CD4-positive, alpha-beta memory T cell (primary cell): ENCODE data around the gene CACNA1S. TPM values are rescaled to one million over a fixed set of nuclear protein-coding genes. Genes with fewer than 3 reads are reported as not detected.
A peak's percentile ranks its signal among the peaks of the same experiment; 100 is the strongest.

Source experiments
- CTCF ChIA-PET: fragments of 350-600 bp; sonication (Branson Sonifier 250); formaldehyde crosslinking; loops from one replicate; lab custom pipeline; 2021; ENCODE audit warnings: inconsistent platforms; ENCODE audit not compliant: partially characterized antibody; lab: Charles Lee
- POLR2A ChIA-PET: fragments of 350-600 bp; sonication (Branson Sonifier 250); formaldehyde crosslinking; loops from one replicate; lab custom pipeline; 2021; ENCODE audit not compliant: partially characterized antibody; lab: Charles Lee
- DNase-seq, 5 donors: peaks; one replicate each; pipeline versions ENCODE4 v3.0.0 to v3.0.0-alpha.2; 2020 to 2022; ENCODE audit warnings: mixed read lengths in 1 of 5
- H3K27ac ChIP-seq: one replicate; pipeline ENCODE4 v1.7.0; 2013; ENCODE audit warnings: low read depth, low read length
- H3K27me3 ChIP-seq: 2 replicates; pipeline ENCODE4 v1.7.0; 2013; ENCODE audit warnings: mild to moderate bottlenecking, low read length, moderate library complexity; ENCODE audit not compliant: insufficient read depth
- H3K36me3 ChIP-seq: 2 replicates; pipeline ENCODE4 v1.7.0; 2013; ENCODE audit warnings: mild to moderate bottlenecking, low read length, moderate library complexity; ENCODE audit not compliant: insufficient read depth
- H3K4me1 ChIP-seq: 2 replicates; pipeline ENCODE4 v1.7.0; 2013; ENCODE audit warnings: mild to moderate bottlenecking, low read length, moderate library complexity; ENCODE audit not compliant: insufficient read depth
- H3K4me3 ChIP-seq, 2 donors: one replicate each; pipeline ENCODE4 v1.7.0; 2013; ENCODE audit warnings: low read length in 2 of 2, mild to moderate bottlenecking in 1 of 2
- H3K9me3 ChIP-seq, 2 donors: one replicate each; pipeline ENCODE4 v1.7.0; 2013; ENCODE audit warnings: low read length in 2 of 2, control low read depth in 1 of 2; ENCODE audit not compliant: control insufficient read depth in 1 of 2
- H3K27ac Mint-ChIP-seq, 7 donors: one replicate each; pipeline ENCODE4 v1.8.0; 2020 to 2021; ENCODE audit warnings: mixed read lengths in 7 of 7, mild to moderate bottlenecking in 6 of 7, inconsistent platforms in 3 of 7, moderate library complexity in 3 of 7
- H3K27me3 Mint-ChIP-seq, 2 donors: one replicate each; pipeline ENCODE4 v1.8.0; 2020 to 2021; ENCODE audit warnings: mixed read lengths in 2 of 2
- H3K36me3 Mint-ChIP-seq, 2 donors: one replicate each; pipeline ENCODE4 v1.8.0; 2020 to 2021; ENCODE audit warnings: mixed read lengths in 2 of 2, inconsistent platforms in 1 of 2, mild to moderate bottlenecking in 1 of 2
- H3K4me1 Mint-ChIP-seq, 4 donors: one replicate each; pipeline ENCODE4 v1.8.0; 2020 to 2021; ENCODE audit warnings: mixed read lengths in 4 of 4, mild to moderate bottlenecking in 1 of 4
- H3K4me3 Mint-ChIP-seq, 8 donors: one replicate each; pipeline ENCODE4 v1.8.0; 2020 to 2021; ENCODE audit warnings: mixed read lengths in 8 of 8, mild to moderate bottlenecking in 7 of 8, moderate library complexity in 6 of 8, inconsistent platforms in 3 of 8
- H3K9me3 Mint-ChIP-seq, 8 donors: one replicate each; pipeline ENCODE4 v1.8.0; 2020 to 2021; ENCODE audit warnings: mixed read lengths in 8 of 8, mild to moderate bottlenecking in 5 of 8, inconsistent platforms in 3 of 8, moderate library complexity in 1 of 8
- intact Hi-C: fragments of 100-400 bp; cut with micrococcal nuclease; formaldehyde crosslinking; loops from one replicate; pipeline ENCODE4 v1.15.1; 2023
- polyA plus RNA-seq, 2 donors: library from polyadenylated mRNA; unstranded; fragments of 300-500 nt; fragmentation: Illumina TruSeq; gene quantifications; one replicate each; pipeline ENCODE4 v1.2.3, GENCODE V29; 2021
- total RNA-seq, 2 experiments: library from RNA; stranded (reverse); gene quantifications; one replicate each; pipeline ENCODE4 v1.2.3, GENCODE V29; 2021

CACNA1S gene
- total and polyA plus RNA-seq, 4 experiments from 2014 or later, result not detected

GRCh38 chr1:201119206-201120197 is 7.3 kb upstream of the CACNA1S start:
- Mint-ChIP-seq H3K4me3 (peak overlapping the region in 2 of 8 donors; percentile 5 to 26), H3K4me1 (peaks cover under 1 to 19% (median 10%) of the 10 kb centered on the region in 4 donors), H3K27me3 (peaks cover 0 to 7% of the 10 kb centered on the region in 2 donors), H3K27ac (no peak overlapping the region), H3K36me3 (no peaks in the 10 kb centered on the region), H3K9me3 (no peaks in the 10 kb centered on the region)
- H3K36me3 ChIP-seq, result no peaks in the 10 kb centered on the region
- H3K4me3 ChIP-seq, result no peak overlapping the region
- ChIA-PET CTCF (interaction anchor here (0.7 to 2.8 kb wide), 26 partner anchors 9 to 498 kb away, joined by 3 to 23 read pairs (median 4); partner anchors contain the start of gene TMEM9), POLR2A (no interaction called here)
- intact Hi-C loops, result loop anchor here (1.0 to 10.0 kb wide), 3 partner anchors 33 to 565 kb away; partner anchors contain the start of gene KIF14
- H3K27me3 ChIP-seq, result peaks cover 4% of the 10 kb centered on the region
- H3K9me3 ChIP-seq, result no peaks in the 10 kb centered on the region
- H3K4me1 ChIP-seq, result peaks cover 19% of the 10 kb centered on the region
- H3K27ac ChIP-seq, result no peak overlapping the region
- DNase-seq, result peak; percentile 35 to 58 (median 42)

GRCh38 chr1:201116091-201116490 is 3.9 kb upstream of the CACNA1S start:
- peaks cover 19% of the 10 kb centered on the region for H3K4me1 ChIP-seq
- Mint-ChIP-seq H3K27ac (no peak overlapping the region), H3K27me3 (no peaks in the 10 kb centered on the region), H3K4me3 (peak overlapping the region in 7 of 8 donors; percentile 15 to 59 (median 46)), H3K4me1 (peaks cover 3 to 26% (median 15%) of the 10 kb centered on the region in 4 donors), H3K36me3 (no peaks in the 10 kb centered on the region), H3K9me3 (no peaks in the 10 kb centered on the region)
- no peaks in the 10 kb centered on the region for H3K27me3 ChIP-seq
- ChIA-PET CTCF (interaction anchor here (1.0 to 2.0 kb wide), 3 partner anchors 30 to 134 kb away, joined by 3 to 11 read pairs (median 4); no protein-coding TSS in a partner anchor), POLR2A (no interaction called here)
- no peaks in the 10 kb centered on the region for H3K9me3 ChIP-seq
- no peak overlapping the region for H3K4me3 ChIP-seq
- no peaks in the 10 kb centered on the region for H3K36me3 ChIP-seq
- DNase-seq, result no peak
- intact Hi-C loops, result loop anchor here (10.0 kb wide), 2 partner anchors 491 to 561 kb away; partner anchors contain the start of gene KIF14
- no peak overlapping the region for H3K27ac ChIP-seq

- no peak overlapping the region for H3K4me3 ChIP-seq
- DNase-seq, result no peak
- no peaks in the 10 kb centered on the region for H3K36me3 ChIP-seq
- Mint-ChIP-seq H3K36me3 (no peaks in the 10 kb centered on the region), H3K4me3 (peak overlapping the region in 6 of 8 donors; percentile 23 to 77 (median 52)), H3K27ac (peak overlapping the region in 1 of 7 donors; percentile 50), H3K27me3 (no peaks in the 10 kb centered on the region), H3K9me3 (no peaks in the 10 kb centered on the region), H3K4me1 (peaks cover 3 to 26% (median 15%) of the 10 kb centered on the region in 4 donors)
- POLR2A ChIA-PET, result interaction anchor here (1.5 kb wide), 1 partner anchor 95 kb away, joined by 10 read pairs; no protein-coding TSS in a partner anchor
- H3K9me3 ChIP-seq, result no peaks in the 10 kb centered on the region
- CTCF ChIA-PET, result interaction anchor here (1.1 to 4.0 kb wide), 10 partner anchors 23 to 313 kb away, joined by 3 to 57 read pairs (median 10); partner anchors contain the start of gene TMEM9
- peaks cover 19% of the 10 kb centered on the region for H3K4me1 ChIP-seq
- no peaks in the 10 kb centered on the region for H3K27me3 ChIP-seq
- H3K27ac ChIP-seq, result no peak overlapping the region
- intact Hi-C loops, result loop anchor here (2.0 to 10.0 kb wide), 4 partner anchors 73 to 561 kb away; partner anchors contain the start of gene KIF14
Measured at GRCh38 chr1:201115390-201115937, 3.2 kb upstream of the CACNA1S start.

GRCh38 chr1:201114245-201115131 is 2.3 kb upstream of the CACNA1S start:
- ChIA-PET POLR2A (interaction anchor here (0.6 to 1.7 kb wide), 11 partner anchors 8 to 1235 kb away, joined by 3 to 10 read pairs (median 5); partner anchors contain the start of genes DDX59 and TMEM9), CTCF (interaction anchor here (0.6 to 4.0 kb wide), 22 partner anchors 8 to 313 kb away, joined by 3 to 57 read pairs (median 4); partner anchors contain the start of gene TMEM9)
- no peaks in the 10 kb centered on the region for H3K36me3 Mint-ChIP-seq
- H3K4me1 Mint-ChIP-seq, result peaks cover 3 to 22% (median 10%) of the 10 kb centered on the region in 4 donors
- H3K27me3 Mint-ChIP-seq, result no peaks in the 10 kb centered on the region
- Histone ChIP-seq H3K36me3 (no peaks in the 10 kb centered on the region), H3K4me1 (peaks cover 11% of the 10 kb centered on the region), H3K4me3 (peak overlapping the region; percentile 57 to 65), H3K27ac (peak overlapping the region; percentile 38), H3K27me3 (no peaks in the 10 kb centered on the region), H3K9me3 (no peaks in the 10 kb centered on the region)
- no peaks in the 10 kb centered on the region for H3K9me3 Mint-ChIP-seq
- peak; percentile 69 to 79 (median 74) for DNase-seq
- intact Hi-C loops, result loop anchor here (1.0 to 10.0 kb wide), 8 partner anchors 28 to 560 kb away; partner anchors contain the start of genes KIF14 and TMEM9
- peak overlapping the region; percentile 89 to 96 (median 92) for H3K4me3 Mint-ChIP-seq
- peak overlapping the region; percentile 75 to 93 (median 89) for H3K27ac Mint-ChIP-seq

- H3K36me3 Mint-ChIP-seq, result no peaks in the 10 kb centered on the region
- no peaks in the 10 kb centered on the region for H3K9me3 Mint-ChIP-seq
- H3K27ac Mint-ChIP-seq, result peak overlapping the region; percentile 22 to 93 (median 88)
- peak overlapping the region; percentile 89 to 96 (median 92) for H3K4me3 Mint-ChIP-seq
- ChIA-PET CTCF (interaction anchor here (0.7 to 4.0 kb wide), 20 partner anchors 9 to 990 kb away, joined by 3 to 57 read pairs (median 5); partner anchors contain the start of gene TMEM9), POLR2A (interaction anchor here (0.6 to 1.7 kb wide), 11 partner anchors 9 to 1236 kb away, joined by 3 to 10 read pairs (median 5); partner anchors contain the start of genes DDX59 and TMEM9)
- Histone ChIP-seq H3K36me3 (no peaks in the 10 kb centered on the region), H3K27ac (peak overlapping the region; percentile 38), H3K4me1 (peaks cover 10% of the 10 kb centered on the region), H3K4me3 (peak overlapping the region; percentile 57 to 65), H3K27me3 (no peaks in the 10 kb centered on the region), H3K9me3 (no peaks in the 10 kb centered on the region)
- no peaks in the 10 kb centered on the region for H3K27me3 Mint-ChIP-seq
- no peak for DNase-seq
- intact Hi-C loops, result loop anchor here (1.0 to 10.0 kb wide), 8 partner anchors 27 to 559 kb away; partner anchors contain the start of genes KIF14 and TMEM9
- peaks cover 2 to 22% (median 10%) of the 10 kb centered on the region in 4 donors for H3K4me1 Mint-ChIP-seq
Measured at GRCh38 chr1:201113451-201114244, 1.4 kb upstream of the CACNA1S start.
